Pancreas (tissue), 10 donors: Measurements from ENCODE around the gene C3orf62. TPM values are rescaled to one million over a fixed set of nuclear protein-coding genes. Genes with fewer than 3 reads are reported as not detected.

ENCODE experiments used
- ATAC-seq, 4 donors: fragments of 200-7000 bp; cut with Tn5 transposase; one replicate each; pipeline versions ENCODE4 v1.8.0 to v1.9.1; 2020; ENCODE audit warnings: mild to moderate bottlenecking in 4 of 4, moderate library complexity in 4 of 4
- DNase-seq, 6 donors: peaks; one replicate each; pipeline ENCODE4 v3.0.0-alpha.2; 2020
- FAIRE-seq: peaks from 2 replicates; lab custom pipeline; 2012; peaks lifted over from hg19 to GRCh38; lab: Jason Lieb, UNC
- H3K27ac ChIP-seq, 4 donors: fragments of 200-600 bp; sonication (generic); 1 replicate in 3 of 4; 2 replicates in 1 of 4; pipeline versions ENCODE4 v1.5.0 to v1.8.0; 2020
- H3K27me3 ChIP-seq, 4 donors: fragments of 200-600 bp; one replicate each; pipeline ENCODE4 v1.8.0; 2021
- H3K36me3 ChIP-seq, 3 donors: fragments of 200-600 bp; sonication (generic) in 1 of 3; one replicate each; pipeline versions ENCODE4 v1.5.0 to v1.8.0; 2020 to 2021
- H3K4me1 ChIP-seq, 3 donors: fragments of 200-600 bp; one replicate each; pipeline ENCODE4 v1.8.0; 2021
- H3K4me3 ChIP-seq, 4 donors: fragments of 200-600 bp; sonication (generic) in 2 of 4; one replicate each; pipeline versions ENCODE4 v1.5.0 to v1.8.0; 2020 to 2021
- H3K9me3 ChIP-seq, 4 donors: fragments of 200-600 bp; one replicate each; pipeline ENCODE4 v1.8.0; 2021
- WGBS, 2 donors: extraction: QIAGEN DNeasy Blood & Tissue Kit; methylation state at CpG; one replicate each; pipeline ENCODE4 v1.1.7; 2013; 5-methylcytosine and 5-hydroxymethylcytosine counted together
- intact Hi-C, 3 donors: fragments of 100-400 bp; cut with DNase I; formaldehyde crosslinking; loops; one replicate each; pipeline versions ENCODE4 v1.11.1 to v1.14.2; 2022
- polyA plus RNA-seq, 2 donors: library from polyadenylated mRNA; stranded (reverse); fragments of 200-250 nt; gene quantifications; one replicate each; pipeline ENCODE4 v1.2.3, GENCODE V29; 2013
- total RNA-seq, 6 donors: library from RNA; stranded (reverse); fragmentation: NEBNext Ultra II Directional in 4 of 6; extraction: Animal tissue kit (Norgen Biotek cat#: 25700) in 4 of 6; gene quantifications; one replicate each; pipeline versions ENCODE4 v1.2.1 to v1.2.4, GENCODE V29; 2021 to 2023
- TF ChIP-seq, protein P1 (sequence below), 4 donors: fragments of 200-600 bp; sonication (generic) in 3 of 4; IDR thresholded peaks; one replicate each; pipeline versions ENCODE4 v1.5.0 to v1.8.0; 2021; ENCODE audit warnings: antibody characterized with exemption in 4 of 4
- donor health status: healthy with polysubstance abuse.
- donor health status: DM: no; HTN: no; CAD: no; lungs with moderate emphysema.
- donor health status: DM: no; HTN: no; CAD: no.
- donor health status: control.
- donor health status: control.
- donor health status: Bipolar disorder and iron deficiency.
- donor health status: DM: yes; HTN: yes; CAD: no.
- donor health status: DM: no; HTN: no; CAD: no.
- donor health status: DM: no; HTN: no; CAD: no.
- donor health status: DM: yes; HTN: yes; CAD: no.

The C3orf62 gene
- total and polyA plus RNA-seq, 8 donors = 0.83 to 7.2 (median 1.8) TPM

DNA sequence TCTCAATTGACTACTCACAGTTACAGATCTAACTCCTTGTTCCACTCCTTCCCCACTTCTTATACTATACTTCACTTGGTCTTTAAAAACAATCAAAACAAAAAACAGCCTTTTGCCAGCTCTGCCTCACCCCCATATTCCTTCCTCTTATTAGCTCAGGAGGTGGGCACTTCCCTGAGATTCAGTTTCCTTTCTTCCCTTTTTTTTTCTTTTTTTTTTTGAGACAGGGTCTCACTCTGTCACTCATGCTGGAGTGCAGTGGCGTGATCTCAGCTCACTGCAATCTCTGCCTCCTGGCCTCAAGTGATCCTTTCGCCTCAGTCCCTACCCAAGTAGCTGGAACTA, 6.9 kb downstream of the C3orf62 start:
- Histone ChIP-seq H3K27me3 (no peaks in the 10 kb centered on the region), H3K27ac (no peak overlapping the region), H3K4me3 (no peak overlapping the region), H3K4me1 (no peaks in the 10 kb centered on the region), H3K9me3 (no peaks in the 10 kb centered on the region), H3K36me3 (no peaks in the 10 kb centered on the region)
- intact Hi-C loops = no loop called here
- TF ChIP-seq, protein P1, sequence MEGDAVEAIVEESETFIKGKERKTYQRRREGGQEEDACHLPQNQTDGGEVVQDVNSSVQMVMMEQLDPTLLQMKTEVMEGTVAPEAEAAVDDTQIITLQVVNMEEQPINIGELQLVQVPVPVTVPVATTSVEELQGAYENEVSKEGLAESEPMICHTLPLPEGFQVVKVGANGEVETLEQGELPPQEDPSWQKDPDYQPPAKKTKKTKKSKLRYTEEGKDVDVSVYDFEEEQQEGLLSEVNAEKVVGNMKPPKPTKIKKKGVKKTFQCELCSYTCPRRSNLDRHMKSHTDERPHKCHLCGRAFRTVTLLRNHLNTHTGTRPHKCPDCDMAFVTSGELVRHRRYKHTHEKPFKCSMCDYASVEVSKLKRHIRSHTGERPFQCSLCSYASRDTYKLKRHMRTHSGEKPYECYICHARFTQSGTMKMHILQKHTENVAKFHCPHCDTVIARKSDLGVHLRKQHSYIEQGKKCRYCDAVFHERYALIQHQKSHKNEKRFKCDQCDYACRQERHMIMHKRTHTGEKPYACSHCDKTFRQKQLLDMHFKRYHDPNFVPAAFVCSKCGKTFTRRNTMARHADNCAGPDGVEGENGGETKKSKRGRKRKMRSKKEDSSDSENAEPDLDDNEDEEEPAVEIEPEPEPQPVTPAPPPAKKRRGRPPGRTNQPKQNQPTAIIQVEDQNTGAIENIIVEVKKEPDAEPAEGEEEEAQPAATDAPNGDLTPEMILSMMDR (IDR thresholded peaks at IDR 0.05) = no peak
- no peak for ATAC-seq
- 91 to 96% methylated on average over 2 of the region's 2 CpGs for WGBS, 2 donors
- FAIRE-seq = no peak
- no peak for DNase-seq

DNA sequence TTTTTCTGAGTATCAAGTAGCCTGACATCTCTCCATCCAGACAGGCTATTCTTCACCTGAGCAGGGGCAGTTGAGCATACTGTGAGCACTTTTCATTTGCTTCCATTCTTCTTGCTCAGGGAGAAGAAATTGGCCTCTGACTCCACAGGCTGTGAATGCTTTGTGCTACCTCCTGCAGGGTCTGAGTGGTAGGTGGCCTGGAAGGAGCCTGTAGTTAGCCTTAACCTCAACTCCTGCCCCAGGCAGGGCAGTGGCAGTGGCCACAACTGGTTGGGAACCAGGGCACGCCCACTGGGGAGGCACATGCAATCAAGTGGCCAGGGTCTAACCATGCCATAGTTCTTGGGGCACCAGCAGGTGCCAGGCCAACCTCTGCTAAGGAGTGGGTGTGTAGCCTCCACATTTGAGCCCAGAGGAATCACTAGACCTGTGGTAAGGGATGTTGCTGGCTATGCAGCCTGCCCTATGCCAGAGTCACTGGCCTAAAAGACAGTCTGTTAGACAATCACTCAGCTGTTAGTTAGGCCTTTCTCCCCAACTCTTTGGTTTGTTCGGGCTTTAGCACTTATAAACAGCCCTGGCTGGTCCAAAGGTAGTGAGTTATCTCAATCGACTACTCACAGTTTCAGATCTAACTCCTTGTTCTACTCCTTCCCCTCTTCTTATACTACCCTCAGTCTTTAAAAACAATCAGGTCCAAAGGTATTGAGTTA, 7.4 kb downstream of the C3orf62 start:
- no peak overlapping the region for H3K4me3 ChIP-seq
- no peaks in the 10 kb centered on the region for H3K4me1 ChIP-seq
- FAIRE-seq = no peak
- intact Hi-C loops = no loop called here
- no peaks in the 10 kb centered on the region for H3K27me3 ChIP-seq
- H3K27ac ChIP-seq = no peak overlapping the region
- TF ChIP-seq, protein P1 (IDR thresholded peaks at IDR 0.05) = no peak
- no peaks in the 10 kb centered on the region for H3K9me3 ChIP-seq
- H3K36me3 ChIP-seq = no peaks in the 10 kb centered on the region
- DNase-seq = no peak
- 93 to 95% methylated on average over 3 of the region's 3 CpGs for WGBS, 2 donors
- ATAC-seq = no peak

DNA sequence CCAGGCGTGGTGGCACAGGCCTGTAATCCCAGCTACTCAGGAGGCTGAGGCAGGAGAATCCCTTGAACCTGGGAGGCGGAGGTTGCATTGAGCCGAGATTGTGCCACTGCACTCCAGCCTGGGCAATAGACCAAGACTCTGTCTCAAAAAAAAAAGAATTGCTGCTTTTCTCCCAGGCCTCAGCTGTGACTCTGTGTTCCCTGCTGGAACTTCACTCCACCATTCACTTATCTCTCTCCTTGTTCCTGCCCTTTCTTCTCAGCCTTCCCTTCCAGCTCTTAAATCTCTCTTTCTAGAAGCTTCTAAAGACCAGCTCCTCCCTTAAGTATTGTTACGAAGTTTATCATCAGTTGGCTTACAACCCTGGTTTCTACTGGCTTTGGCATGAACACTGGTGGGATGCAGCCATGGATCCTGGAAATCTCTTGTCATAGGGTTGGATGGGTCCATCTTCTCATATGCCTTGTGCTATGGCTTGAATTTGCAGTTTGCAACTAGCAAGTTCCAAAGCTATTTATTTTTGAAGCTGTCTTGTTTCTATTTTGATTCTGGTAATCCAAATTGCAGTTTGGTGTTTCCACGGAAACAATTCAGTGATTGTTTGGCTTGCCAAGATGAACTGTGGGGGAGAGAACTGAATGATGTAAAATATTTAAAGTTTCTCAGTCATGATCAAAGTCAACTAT, 10.5 kb downstream of the C3orf62 start:
- no peak for ATAC-seq
- Histone ChIP-seq H3K27ac (no peak overlapping the region), H3K4me3 (no peak overlapping the region), H3K9me3 (no peaks in the 10 kb centered on the region), H3K27me3 (no peaks in the 10 kb centered on the region), H3K4me1 (no peaks in the 10 kb centered on the region), H3K36me3 (no peaks in the 10 kb centered on the region)
- FAIRE-seq = no peak
- TF ChIP-seq, protein P1 (IDR thresholded peaks at IDR 0.05) = no peak
- no peak for DNase-seq
- 80 to 85% methylated on average over 5 of the region's 5 CpGs for WGBS, 2 donors
- intact Hi-C loops = no loop called here

- intact Hi-C loops = no loop called here
- no peaks in the 10 kb centered on the region for H3K4me1 ChIP-seq
- H3K27me3 ChIP-seq = no peaks in the 10 kb centered on the region
- H3K27ac ChIP-seq = no peak overlapping the region
- FAIRE-seq (no peak), ATAC-seq (no peak), DNase-seq (no peak)
- no peak overlapping the region for H3K4me3 ChIP-seq
- no peaks in the 10 kb centered on the region for H3K36me3 ChIP-seq
- TF ChIP-seq, protein P1 (IDR thresholded peaks at IDR 0.05) = no peak
- no peaks in the 10 kb centered on the region for H3K9me3 ChIP-seq
- WGBS, 2 donors = 82 to 86% methylated on average over 10 of the region's 10 CpGs
Observed at GRCh38 chr3:49265661-49266386, 11.2 kb downstream of the C3orf62 start.
